Calu3 (cell line): ENCODE results near the gene DSCAM. TPM values are rescaled to one million over a fixed set of nuclear protein-coding genes. Genes with fewer than 3 reads are reported as not detected.

ENCODE experiments used
- BruUV-seq: library from RNA; stranded (reverse); fragments of 400-500 nt; replicated peaks from 2 replicates; lab custom pipeline; 2021; lab: Mats Ljungman, UMichigan
- CTCF ChIA-PET: fragments of 300-600 bp; sonication (Branson Sonifier 250); formaldehyde crosslinking; loops from one replicate; lab custom pipeline; 2022; ENCODE audit warnings: antibody characterized with exemption; lab: Charles Lee
- DNase-seq: peaks from one replicate; pipeline ENCODE4 v3.0.0; 2022
- H3K27ac Mint-ChIP-seq: one replicate; pipeline ENCODE4 v1.8.0; 2022; ENCODE audit warnings: mixed read lengths; ENCODE audit not compliant: unreplicated experiment
- H3K27me3 Mint-ChIP-seq: one replicate; pipeline ENCODE4 v1.8.0; 2022; ENCODE audit warnings: mixed read lengths; ENCODE audit not compliant: unreplicated experiment
- H3K36me3 Mint-ChIP-seq: one replicate; pipeline ENCODE4 v1.8.0; 2022; ENCODE audit warnings: mild to moderate bottlenecking, moderate library complexity, mixed read lengths; ENCODE audit not compliant: insufficient read depth, unreplicated experiment
- H3K4me1 Mint-ChIP-seq: one replicate; pipeline ENCODE4 v1.8.0; 2022; ENCODE audit warnings: mild to moderate bottlenecking, low read depth, mixed read lengths; ENCODE audit not compliant: unreplicated experiment
- H3K4me3 Mint-ChIP-seq: one replicate; pipeline ENCODE4 v1.8.0; 2022; ENCODE audit warnings: mild to moderate bottlenecking, low read depth, moderate library complexity, mixed read lengths; ENCODE audit not compliant: unreplicated experiment
- H3K9me3 Mint-ChIP-seq: one replicate; pipeline ENCODE4 v1.8.0; 2022; ENCODE audit warnings: low read depth, mixed read lengths; ENCODE audit not compliant: unreplicated experiment
- intact Hi-C: fragments of 100-400 bp; cut with micrococcal nuclease; formaldehyde crosslinking; loops from one replicate; pipeline ENCODE4 v1.10.0; 2022; ENCODE audit not compliant: unreplicated experiment
- total RNA-seq: library from RNA; stranded (reverse); gene quantifications from 2 replicates; pipeline ENCODE4 v1.2.3, GENCODE V29; 2022
- TF ChIP-seq, protein P1 (sequence below): fragments of 200-600 bp; IDR thresholded peaks from one replicate; pipeline ENCODE4 v1.8.0; 2022; ENCODE audit warnings: antibody characterized with exemption; ENCODE audit not compliant: unreplicated experiment

Gene DSCAM
- total RNA-seq, 1 experiment from 2014 or later: not detected

DNA sequence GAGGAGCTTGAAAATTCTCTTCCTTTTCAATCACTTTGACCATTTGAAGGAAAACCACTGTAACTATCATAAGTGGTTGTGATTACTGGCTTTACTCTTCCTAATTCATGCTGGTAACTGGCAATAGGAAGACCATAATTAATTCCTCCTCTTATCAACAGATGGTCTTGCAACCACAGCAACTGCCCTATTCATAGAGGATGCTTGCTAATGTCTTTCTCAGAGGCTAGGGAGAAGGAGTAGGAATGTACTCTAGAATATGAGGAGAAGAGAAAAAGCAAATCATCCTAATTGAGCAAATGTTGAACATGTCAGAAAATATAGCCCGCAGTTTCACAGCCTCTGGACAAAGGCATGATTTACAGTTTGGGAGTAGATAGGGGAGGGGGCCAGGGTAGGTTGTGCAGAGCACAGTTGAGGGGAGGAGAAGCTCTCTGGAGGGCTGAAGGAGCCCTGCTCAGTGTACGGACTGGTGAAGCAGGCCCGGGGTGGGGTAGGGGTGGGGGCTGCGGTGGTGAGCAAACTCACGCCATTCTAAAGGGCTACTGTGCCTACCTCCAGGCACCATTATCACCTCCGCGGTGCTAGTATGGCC lies 786.8 kb downstream of the DSCAM start:
- Mint-ChIP-seq H3K27ac (no peak overlapping the region), H3K36me3 (no peaks in the 10 kb centered on the region), H3K4me3 (no peak overlapping the region), H3K4me1 (no peaks in the 10 kb centered on the region), H3K27me3 (no peaks in the 10 kb centered on the region), H3K9me3 (peaks cover 8% of the 10 kb centered on the region)
- CTCF ChIA-PET: no interaction called here
- no TSS peak for BruUV-seq
- intact Hi-C loops: no loop called here
- TF ChIP-seq, protein P1, sequence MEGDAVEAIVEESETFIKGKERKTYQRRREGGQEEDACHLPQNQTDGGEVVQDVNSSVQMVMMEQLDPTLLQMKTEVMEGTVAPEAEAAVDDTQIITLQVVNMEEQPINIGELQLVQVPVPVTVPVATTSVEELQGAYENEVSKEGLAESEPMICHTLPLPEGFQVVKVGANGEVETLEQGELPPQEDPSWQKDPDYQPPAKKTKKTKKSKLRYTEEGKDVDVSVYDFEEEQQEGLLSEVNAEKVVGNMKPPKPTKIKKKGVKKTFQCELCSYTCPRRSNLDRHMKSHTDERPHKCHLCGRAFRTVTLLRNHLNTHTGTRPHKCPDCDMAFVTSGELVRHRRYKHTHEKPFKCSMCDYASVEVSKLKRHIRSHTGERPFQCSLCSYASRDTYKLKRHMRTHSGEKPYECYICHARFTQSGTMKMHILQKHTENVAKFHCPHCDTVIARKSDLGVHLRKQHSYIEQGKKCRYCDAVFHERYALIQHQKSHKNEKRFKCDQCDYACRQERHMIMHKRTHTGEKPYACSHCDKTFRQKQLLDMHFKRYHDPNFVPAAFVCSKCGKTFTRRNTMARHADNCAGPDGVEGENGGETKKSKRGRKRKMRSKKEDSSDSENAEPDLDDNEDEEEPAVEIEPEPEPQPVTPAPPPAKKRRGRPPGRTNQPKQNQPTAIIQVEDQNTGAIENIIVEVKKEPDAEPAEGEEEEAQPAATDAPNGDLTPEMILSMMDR: no peak
- DNase-seq: no peak

DNA sequence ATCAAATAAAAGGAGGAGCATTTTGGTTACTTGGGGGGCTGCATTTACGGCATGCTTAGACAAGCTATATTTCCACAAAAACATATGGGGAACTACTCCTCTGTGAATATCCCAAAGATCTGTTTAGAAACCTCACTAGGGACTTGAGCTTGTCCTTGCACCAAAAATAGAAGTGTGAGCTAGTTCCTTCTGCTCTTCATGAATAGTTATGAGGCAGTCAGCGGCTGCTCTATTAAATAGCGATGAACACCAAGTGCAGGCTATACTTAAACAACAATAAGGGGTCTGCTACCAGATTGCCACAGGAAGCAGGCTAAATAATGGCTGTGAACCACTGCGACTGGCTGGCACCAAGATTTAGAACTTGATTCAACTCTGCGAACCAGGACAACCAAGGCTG lies 789.6 kb downstream of the DSCAM start:
- TF ChIP-seq, protein P1: no peak
- CTCF ChIA-PET: no interaction called here
- H3K9me3 Mint-ChIP-seq: peaks cover 8% of the 10 kb centered on the region

DNA sequence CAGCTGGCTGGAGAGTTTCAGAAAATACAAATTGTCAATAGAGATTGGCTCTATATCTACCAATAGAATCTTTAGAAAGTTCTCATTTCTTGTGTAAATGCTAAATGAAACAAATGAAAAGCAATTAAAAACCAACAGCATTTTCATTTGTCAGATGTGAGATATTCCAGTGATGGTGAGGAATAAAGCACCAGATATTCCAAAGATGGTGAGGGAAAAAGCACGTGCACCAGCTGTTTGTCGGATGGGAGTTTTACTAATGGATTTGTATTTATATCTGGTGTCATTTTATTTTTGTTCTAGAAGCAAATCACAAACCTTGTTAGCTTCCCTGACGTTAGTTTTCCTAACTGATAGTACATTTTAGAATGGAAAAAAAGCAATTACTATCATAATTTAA lies 790.9 kb downstream of the DSCAM start:
- peaks cover 8% of the 10 kb centered on the region for H3K9me3 Mint-ChIP-seq
- no peaks in the 10 kb centered on the region for H3K27me3 Mint-ChIP-seq
- H3K27ac Mint-ChIP-seq: no peak overlapping the region
- H3K36me3 Mint-ChIP-seq: no peaks in the 10 kb centered on the region
- intact Hi-C loops: no loop called here
- TF ChIP-seq, protein P1: no peak
- DNase-seq: no peak
- no peak overlapping the region for H3K4me3 Mint-ChIP-seq
- no peaks in the 10 kb centered on the region for H3K4me1 Mint-ChIP-seq
- no TSS peak for BruUV-seq
- CTCF ChIA-PET: no interaction called here

More for the DNA sequence above, 789.6 kb downstream of the DSCAM start:
- intact Hi-C loops: no loop called here
- Mint-ChIP-seq H3K27ac (no peak overlapping the region), H3K4me3 (no peak overlapping the region), H3K36me3 (no peaks in the 10 kb centered on the region), H3K4me1 (no peaks in the 10 kb centered on the region), H3K27me3 (no peaks in the 10 kb centered on the region)
- no TSS peak for BruUV-seq
- DNase-seq: no peak

DNA sequence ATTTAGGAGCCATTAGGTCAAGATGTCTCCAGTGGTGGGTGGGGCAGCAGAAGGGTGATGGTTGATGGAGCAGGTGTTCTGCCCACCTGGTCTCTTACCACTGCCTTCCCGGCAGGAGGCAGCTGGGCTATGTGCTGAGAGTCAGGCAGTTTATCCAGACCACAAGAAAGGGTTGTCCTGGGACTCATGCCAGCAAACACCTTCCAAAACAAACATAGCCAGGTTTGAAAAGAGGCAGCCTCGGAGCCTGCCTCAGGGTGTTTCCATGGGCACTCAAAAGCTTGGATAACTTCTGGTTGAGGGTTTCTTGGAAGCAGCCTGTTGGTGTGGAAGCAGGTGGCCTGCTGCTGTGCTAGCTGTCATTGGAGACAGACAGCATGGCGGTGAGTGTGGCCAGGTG lies 792.6 kb downstream of the DSCAM start:
- CTCF ChIA-PET: no interaction called here
- no TSS peak for BruUV-seq

More for the DNA sequence above, 792.6 kb downstream of the DSCAM start:
- Mint-ChIP-seq H3K27me3 (no peaks in the 10 kb centered on the region), H3K27ac (no peak overlapping the region), H3K4me3 (no peak overlapping the region), H3K4me1 (no peaks in the 10 kb centered on the region), H3K36me3 (no peaks in the 10 kb centered on the region), H3K9me3 (peaks cover 7% of the 10 kb centered on the region)
- intact Hi-C loops: no loop called here
- DNase-seq: no peak
- TF ChIP-seq, protein P1: no peak
